Peyer's patch (tissue), 4 donors: ENCODE results near the gene BCL2L12.

ENCODE experiments used
- POLR2A ChIP-seq, 2 donors: fragments of 450-650 bp; IDR thresholded peaks; one replicate each; pipeline ENCODE4 v1.5.1; 2017; ENCODE audit warnings: antibody characterized with exemption in 2 of 2, mild to moderate bottlenecking in 2 of 2, moderate library complexity in 2 of 2
- TF ChIP-seq, protein P1 (sequence below), 6 experiments: fragments of 450-650 bp in 4 of 6; fragments of 200-600 bp in 2 of 6; sonication (generic) in 1 of 6; IDR thresholded peaks; one replicate each; pipeline ENCODE4 v1.5.1; 2017 to 2019; ENCODE audit warnings: antibody characterized with exemption in 6 of 6, mild to moderate bottlenecking in 3 of 6, moderate library complexity in 1 of 6

DNA sequence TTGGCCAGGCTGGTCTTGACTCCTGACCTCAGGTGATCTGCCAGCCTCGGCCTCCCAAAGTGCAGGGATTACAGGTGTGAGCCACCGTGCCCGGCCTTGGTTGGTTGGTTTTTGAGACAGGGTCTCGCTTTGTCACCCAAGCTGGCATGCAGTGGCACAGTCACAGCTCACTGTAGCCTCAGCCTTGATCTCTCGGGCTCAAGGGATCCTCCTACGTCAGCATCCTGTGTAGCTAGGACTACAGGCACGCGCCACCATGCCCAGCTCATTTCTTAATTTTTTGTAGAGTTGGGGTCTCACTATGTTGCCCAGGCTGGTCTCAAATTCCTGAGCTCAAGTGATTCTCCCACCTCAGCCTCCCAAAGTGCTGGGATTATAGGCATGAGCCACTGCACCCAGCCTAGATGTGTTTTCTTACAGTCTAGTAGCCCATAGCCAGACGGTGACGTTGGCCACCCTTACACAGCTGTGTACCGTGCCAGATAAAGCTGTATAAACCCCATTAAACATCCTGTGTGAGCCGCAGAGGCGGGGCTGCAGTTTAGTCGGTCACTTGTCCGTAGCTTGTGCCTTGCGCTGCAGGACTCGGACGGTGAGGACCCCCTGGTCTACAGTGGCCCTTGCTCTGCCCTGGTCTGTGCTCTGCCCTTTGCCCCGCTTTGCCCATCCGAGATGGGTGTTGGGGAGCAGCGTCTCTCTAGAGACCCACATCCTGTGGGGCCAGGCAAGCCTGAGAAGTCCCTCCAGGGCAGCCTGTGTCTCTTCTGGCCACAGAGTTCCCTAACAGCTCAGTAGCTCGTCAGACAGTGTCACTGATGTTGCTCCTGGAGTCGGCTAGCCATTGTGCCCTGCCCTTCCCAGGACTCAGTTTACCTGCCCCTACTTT, 9.9 kb upstream of the BCL2L12 start:
- TF ChIP-seq, protein P1, sequence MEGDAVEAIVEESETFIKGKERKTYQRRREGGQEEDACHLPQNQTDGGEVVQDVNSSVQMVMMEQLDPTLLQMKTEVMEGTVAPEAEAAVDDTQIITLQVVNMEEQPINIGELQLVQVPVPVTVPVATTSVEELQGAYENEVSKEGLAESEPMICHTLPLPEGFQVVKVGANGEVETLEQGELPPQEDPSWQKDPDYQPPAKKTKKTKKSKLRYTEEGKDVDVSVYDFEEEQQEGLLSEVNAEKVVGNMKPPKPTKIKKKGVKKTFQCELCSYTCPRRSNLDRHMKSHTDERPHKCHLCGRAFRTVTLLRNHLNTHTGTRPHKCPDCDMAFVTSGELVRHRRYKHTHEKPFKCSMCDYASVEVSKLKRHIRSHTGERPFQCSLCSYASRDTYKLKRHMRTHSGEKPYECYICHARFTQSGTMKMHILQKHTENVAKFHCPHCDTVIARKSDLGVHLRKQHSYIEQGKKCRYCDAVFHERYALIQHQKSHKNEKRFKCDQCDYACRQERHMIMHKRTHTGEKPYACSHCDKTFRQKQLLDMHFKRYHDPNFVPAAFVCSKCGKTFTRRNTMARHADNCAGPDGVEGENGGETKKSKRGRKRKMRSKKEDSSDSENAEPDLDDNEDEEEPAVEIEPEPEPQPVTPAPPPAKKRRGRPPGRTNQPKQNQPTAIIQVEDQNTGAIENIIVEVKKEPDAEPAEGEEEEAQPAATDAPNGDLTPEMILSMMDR (IDR thresholded peaks at IDR 0.05) = no peak
- TF ChIP-seq POLR2A (IDR thresholded peaks at IDR 0.05) = no peak
